GM18909 (cell line): ENCODE data around the gene SWT1.
"Not testable (repeated sequence)": the region's sequence is repeated elsewhere in the genome, so short reads cannot be mapped to it uniquely, and the experiment has no call there.

Experiments used
- ATAC-seq: cut with Tn5 transposase; IDR thresholded peaks from one replicate; pipeline ENCODE4 v1.9.1; 2021; ENCODE audit warnings: mild to moderate bottlenecking; ENCODE audit not compliant: unreplicated experiment, poor library complexity

SWT1 gene

GRCh38 chr1:185162491-185162890 lies 5.5 kb downstream of the SWT1 start:
- ATAC-seq = no peak

DNA sequence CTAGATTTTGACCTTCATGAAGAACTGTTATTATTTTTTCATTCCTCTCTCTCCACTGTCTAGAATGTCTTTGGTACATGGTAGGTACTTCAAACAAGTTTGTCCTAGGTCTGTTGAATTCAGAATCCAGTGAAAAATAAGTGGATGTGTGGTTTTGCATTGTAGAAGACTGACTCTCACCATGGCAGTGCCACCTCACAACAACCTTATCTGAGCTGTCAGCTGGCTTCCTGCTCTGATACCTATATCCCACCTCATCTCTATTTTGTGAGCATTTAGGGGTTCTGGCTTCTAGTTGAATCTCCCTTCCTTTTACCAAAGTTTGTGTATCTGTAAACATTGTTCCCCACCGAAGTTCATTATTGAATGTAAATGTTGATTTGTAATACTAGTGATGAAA lies 9.1 kb downstream of the SWT1 start:
- no peak for ATAC-seq

GRCh38 chr1:185170291-185170848 lies 13.4 kb downstream of the SWT1 start:
- ATAC-seq = peak; percentile 92

- ATAC-seq = no peak
Observed at GRCh38 chr1:185193756-185194155, 36.8 kb downstream of the SWT1 start.

DNA sequence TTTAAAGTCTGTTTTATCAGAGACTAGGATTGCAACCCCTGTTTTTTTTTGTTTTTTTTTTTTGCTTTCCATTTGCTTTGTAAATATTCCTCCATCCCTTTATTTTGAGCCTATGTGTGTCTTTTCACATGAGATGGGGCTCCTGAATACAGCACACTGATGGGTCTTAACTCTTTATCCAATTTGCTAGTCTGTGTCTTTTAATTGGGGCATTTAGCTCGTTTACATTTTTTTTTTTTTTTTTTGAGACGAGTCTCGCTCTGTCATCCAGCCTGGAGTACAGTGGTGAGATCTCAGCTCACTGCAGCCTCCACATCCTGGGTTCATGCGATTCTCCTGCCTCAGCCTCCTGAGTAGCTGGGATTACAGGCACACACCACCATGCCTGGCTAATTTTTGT lies 41.7 kb downstream of the SWT1 start:
- not testable (repeated sequence) for ATAC-seq

GRCh38 chr1:185200889-185201288 lies 43.9 kb downstream of the SWT1 start:
- no peak for ATAC-seq

DNA sequence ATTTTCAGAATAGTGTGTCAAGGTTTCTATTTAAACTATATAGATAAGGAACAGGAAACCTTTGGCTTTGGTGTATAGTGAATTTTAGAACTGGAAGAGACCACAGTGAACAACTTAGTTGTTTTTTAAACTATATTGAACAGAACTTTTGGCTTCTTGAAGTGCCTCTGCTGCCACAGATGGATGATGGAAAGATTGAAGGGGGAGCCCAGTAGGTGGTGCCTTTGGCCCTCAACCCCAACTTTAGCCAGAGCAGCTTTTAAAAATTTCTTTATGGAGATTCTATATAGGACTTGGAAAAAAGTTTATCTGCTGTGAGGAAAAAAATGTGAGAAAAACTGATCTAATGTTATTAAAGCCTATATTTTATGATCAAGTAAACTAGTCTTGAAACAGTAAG lies 50.2 kb downstream of the SWT1 start:
- ATAC-seq = no peak

GRCh38 chr1:185207980-185208602 lies 51.1 kb downstream of the SWT1 start:
- ATAC-seq = no peak

- ATAC-seq = no peak
Observed at GRCh38 chr1:185208626-185209180, 51.7 kb downstream of the SWT1 start.

DNA sequence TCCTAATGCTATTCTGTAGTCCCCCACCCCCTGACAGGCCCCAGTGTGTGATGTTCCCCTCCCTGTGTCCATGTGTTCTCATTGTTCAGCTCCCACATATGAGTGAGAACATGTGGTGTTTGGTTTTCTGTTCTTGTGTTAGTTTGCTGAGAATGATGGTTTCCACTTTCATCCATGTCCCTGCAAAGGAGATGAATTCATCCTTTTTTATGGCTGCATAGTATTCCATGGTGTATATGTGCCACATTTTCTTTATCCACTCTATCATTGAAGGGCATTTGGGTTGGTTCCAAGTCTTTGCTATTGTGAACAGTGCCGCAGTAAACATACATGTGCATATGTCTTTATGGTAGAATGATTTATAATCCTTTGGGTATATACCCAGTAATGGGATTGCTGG lies 52.4 kb downstream of the SWT1 start:
- not testable (repeated sequence) for ATAC-seq

DNA sequence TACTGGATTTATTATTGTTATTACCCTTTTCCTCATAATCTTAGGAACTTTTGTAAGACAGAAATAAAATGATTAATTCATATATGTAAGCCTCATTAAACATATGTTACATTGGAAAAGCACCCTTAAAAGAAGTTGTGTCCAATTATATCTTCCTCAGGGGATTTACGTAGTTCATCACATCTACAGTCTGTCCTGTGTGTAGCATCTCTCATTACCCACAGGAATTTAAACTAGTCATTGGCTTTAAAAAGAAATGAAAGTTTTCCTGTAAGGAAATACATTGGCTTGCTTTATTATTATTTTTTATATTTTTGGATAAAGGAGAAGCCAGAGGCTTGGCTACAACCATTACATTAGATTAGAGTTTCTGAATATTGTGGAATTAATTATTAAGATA lies 56.1 kb downstream of the SWT1 start:
- no peak for ATAC-seq

- ATAC-seq = no peak
Observed at GRCh38 chr1:185215911-185216310, 58.9 kb downstream of the SWT1 start.

DNA sequence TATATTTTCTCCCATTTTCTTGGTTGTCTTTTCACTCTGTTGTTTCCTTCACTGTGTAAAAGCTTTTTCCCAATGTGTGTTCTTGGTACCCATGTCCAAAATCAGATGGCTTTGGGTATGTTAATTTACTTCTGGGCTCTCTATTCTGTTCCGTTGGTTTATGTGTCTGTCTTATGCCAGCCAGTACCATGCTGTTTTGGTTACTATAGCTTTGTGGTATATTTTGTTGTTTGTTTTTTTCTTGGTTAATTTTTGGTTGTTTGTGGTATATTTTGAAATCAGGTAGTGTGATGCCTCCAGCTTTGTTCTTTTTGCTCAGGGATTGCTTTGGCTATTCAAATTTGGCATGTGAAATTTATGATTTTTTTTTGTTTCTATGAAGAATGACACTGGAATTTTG lies 67.2 kb downstream of the SWT1 start:
- no peak for ATAC-seq

DNA sequence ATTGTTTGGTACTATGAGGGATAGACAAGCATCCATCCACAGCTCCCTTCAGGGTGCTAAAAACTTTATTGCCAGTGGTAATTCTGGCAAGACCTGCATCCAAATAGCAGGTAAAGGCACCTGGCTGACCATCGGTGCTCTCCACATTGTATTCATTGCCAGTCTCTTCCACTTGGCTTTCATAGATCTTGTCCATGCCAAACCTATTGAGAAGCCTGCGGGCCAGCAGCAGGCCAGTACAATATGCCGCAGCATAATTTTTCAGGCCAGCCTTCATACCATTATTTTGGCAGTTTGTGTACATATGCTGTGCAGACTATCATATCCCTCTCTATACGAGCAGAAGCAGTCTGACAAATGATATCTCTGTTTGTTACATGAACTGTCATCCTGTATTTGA lies 70.2 kb downstream of the SWT1 start:
- ATAC-seq = no peak

GRCh38 chr1:185228979-185229378 lies 72.0 kb downstream of the SWT1 start:
- ATAC-seq = no peak

GRCh38 chr1:185229981-185230380 lies 73.0 kb downstream of the SWT1 start:
- no peak for ATAC-seq

GRCh38 chr1:185232874-185233273 lies 75.9 kb downstream of the SWT1 start:
- ATAC-seq = no peak

DNA sequence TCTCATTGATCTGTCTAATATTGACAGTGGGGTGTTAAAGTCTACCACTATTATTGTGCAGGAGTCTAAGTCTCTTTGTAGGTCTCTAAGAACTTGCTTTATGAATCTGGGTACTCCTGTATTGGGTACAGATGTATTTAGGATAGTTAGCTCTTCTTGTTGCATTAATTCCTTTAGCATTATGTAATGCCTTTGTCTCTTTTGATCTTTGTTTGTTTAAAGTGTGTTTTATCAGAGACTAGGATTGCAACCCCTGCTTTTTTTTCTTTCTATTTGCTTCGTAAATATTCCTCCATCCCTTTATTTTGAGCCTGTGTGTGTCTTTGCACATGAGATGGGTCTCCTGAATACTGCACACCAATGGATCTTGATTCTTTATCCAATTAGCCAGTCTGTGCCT lies 77.2 kb downstream of the SWT1 start:
- not testable (repeated sequence) for ATAC-seq

- not testable (repeated sequence) for ATAC-seq
Observed at GRCh38 chr1:185237176-185237575, 80.2 kb downstream of the SWT1 start.

DNA sequence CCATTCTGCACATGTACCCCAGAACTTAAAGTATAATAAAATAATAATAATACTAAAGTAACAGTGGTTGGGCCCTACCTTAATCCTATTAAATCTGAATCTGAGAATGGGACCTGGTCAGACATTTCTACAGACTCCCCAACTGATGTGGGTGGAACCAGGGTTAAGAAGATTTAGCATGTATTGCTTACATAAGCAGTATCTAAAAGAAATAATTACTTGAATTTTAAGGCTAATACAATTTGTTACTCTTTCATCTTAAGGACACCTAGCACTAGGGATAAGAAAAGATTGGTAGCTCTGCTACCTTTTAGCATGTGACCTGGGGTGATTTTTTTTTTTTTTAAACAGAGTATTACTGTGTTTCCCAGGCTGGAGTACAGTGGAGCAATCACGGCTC lies 80.7 kb downstream of the SWT1 start:
- ATAC-seq = no peak

- no peak for ATAC-seq
Observed at GRCh38 chr1:185238447-185238846, 81.5 kb downstream of the SWT1 start.

DNA sequence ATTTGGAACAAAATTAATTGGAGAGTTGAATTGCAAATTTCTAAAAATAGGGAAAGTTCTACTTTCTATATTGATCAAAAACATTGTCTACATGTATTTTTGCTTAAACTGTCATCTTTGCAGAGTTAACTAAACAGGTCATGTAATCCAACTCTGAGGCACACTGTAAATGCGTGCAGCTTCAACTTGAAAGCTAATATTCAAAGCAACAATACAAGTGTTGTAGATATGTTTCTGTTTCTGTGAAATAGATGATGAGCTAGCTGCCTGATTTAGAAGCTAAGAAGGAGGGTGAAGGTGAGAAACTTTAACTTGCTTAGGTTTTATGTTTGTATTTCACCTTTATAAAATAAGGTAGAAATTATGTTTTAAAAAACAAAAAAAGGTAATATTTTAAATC lies 82.9 kb downstream of the SWT1 start:
- ATAC-seq = no peak
